ENCODE results near the gene EPHB6.

EPHB6 gene

DNA sequence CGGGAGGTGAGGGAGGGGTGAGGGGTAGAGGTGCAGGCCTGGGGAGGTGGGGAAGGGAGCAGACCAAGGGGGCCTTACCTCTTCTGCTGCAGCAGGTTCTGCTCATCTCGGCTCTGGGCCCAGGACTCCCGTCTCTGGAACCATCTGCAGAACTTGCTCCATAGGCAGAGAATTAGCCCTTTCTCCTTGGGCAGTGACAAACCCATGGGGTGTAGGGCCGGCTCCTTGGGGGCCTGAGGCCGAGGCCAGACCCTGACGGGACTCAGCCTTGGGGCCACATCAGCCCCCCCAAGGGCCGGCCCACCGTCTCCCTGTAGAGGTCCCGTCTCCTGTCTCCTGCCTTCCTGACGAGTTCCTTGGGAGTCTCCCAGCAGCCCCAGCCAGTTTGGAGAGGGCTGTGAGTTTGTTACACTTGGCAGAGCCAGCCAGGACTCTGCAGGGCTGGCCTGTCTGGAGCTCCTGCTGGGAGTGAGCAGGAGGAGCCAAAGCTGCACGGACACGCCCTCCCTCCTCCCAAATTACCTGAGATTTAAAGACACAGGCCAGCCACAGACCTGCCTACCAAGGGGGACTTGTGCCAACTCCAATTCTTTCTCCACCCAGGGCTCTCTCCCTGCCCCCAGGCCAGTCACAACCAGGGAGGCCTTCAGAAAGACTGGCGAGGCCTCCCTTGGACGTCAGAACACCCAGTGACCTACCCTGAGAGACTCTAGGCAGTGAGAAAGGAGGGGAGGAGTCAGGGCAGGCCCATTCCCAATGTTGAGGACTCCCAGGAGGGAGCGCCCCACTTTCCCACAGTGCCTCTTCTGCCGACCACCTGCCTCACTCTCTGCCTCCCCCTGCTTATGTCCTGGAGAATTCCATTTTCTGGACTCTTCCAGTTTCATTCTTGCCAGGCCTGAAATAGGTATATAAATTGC lies 30.7 kb downstream of the EPHB6 start, which contains the start of gene TRPV6:
TSS of gene TRPV6 (minus strand) at position 435 of the 920 bp plus-strand sequence.
- TF ChIP-seq TCF12 (IDR thresholded peaks at IDR 0.05; ENCODE audit: low read depth), result no peak
- TF ChIP-seq NFIC (IDR thresholded peaks at IDR 0.05), result peak; percentile 59
- 0 out of 2 replicates have a peak, but pooled peaks have one; percentile 15 for TF ChIP-seq MAX (IDR thresholded peaks at IDR 0.05)

GRCh38 chr7:142886866-142887265 lies 32.0 kb downstream of the EPHB6 start:
- TF ChIP-seq, protein P1, sequence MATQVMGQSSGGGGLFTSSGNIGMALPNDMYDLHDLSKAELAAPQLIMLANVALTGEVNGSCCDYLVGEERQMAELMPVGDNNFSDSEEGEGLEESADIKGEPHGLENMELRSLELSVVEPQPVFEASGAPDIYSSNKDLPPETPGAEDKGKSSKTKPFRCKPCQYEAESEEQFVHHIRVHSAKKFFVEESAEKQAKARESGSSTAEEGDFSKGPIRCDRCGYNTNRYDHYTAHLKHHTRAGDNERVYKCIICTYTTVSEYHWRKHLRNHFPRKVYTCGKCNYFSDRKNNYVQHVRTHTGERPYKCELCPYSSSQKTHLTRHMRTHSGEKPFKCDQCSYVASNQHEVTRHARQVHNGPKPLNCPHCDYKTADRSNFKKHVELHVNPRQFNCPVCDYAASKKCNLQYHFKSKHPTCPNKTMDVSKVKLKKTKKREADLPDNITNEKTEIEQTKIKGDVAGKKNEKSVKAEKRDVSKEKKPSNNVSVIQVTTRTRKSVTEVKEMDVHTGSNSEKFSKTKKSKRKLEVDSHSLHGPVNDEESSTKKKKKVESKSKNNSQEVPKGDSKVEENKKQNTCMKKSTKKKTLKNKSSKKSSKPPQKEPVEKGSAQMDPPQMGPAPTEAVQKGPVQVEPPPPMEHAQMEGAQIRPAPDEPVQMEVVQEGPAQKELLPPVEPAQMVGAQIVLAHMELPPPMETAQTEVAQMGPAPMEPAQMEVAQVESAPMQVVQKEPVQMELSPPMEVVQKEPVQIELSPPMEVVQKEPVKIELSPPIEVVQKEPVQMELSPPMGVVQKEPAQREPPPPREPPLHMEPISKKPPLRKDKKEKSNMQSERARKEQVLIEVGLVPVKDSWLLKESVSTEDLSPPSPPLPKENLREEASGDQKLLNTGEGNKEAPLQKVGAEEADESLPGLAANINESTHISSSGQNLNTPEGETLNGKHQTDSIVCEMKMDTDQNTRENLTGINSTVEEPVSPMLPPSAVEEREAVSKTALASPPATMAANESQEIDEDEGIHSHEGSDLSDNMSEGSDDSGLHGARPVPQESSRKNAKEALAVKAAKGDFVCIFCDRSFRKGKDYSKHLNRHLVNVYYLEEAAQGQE (IDR thresholded peaks at IDR 0.05; ENCODE audit: low read depth), result no peak
- TF ChIP-seq FOXM1 (IDR thresholded peaks at IDR 0.05; ENCODE audit: borderline replicate concordance, low read depth) (no peak), YY1 (IDR thresholded peaks at IDR 0.05; ENCODE audit: low read depth) (no peak), NFIC (IDR thresholded peaks at IDR 0.05) (no peak), EP300 (IDR thresholded peaks at IDR 0.05; ENCODE audit: borderline replicate concordance) (no peak)

- TF ChIP-seq TCF12 (IDR thresholded peaks at IDR 0.05; ENCODE audit: low read depth) (no peak), ZBTB7A (IDR thresholded peaks at IDR 0.05; ENCODE audit: low read depth) (no peak), FOXM1 (IDR thresholded peaks at IDR 0.05; ENCODE audit: borderline replicate concordance, low read depth) (no peak), TAF1 (IDR thresholded peaks at IDR 0.05; ENCODE audit: low read depth) (no peak), TEAD4 (IDR thresholded peaks at IDR 0.05) (no peak), CEBPB (IDR thresholded peaks at IDR 0.05) (no peak), MAX (IDR thresholded peaks at IDR 0.05) (no peak), YY1 (IDR thresholded peaks at IDR 0.05; ENCODE audit: low read depth) (no peak), CREB1 (IDR thresholded peaks at IDR 0.05; ENCODE audit: low read depth) (no peak)
- TF ChIP-seq, protein P1 (IDR thresholded peaks at IDR 0.05; ENCODE audit: low read depth), result no peak
- TF ChIP-seq, protein P2, sequence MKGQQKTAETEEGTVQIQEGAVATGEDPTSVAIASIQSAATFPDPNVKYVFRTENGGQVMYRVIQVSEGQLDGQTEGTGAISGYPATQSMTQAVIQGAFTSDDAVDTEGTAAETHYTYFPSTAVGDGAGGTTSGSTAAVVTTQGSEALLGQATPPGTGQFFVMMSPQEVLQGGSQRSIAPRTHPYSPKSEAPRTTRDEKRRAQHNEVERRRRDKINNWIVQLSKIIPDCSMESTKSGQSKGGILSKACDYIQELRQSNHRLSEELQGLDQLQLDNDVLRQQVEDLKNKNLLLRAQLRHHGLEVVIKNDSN (IDR thresholded peaks at IDR 0.05), result no peak
Measured at GRCh38 chr7:142887282-142888015, 32.6 kb downstream of the EPHB6 start.

DNA sequence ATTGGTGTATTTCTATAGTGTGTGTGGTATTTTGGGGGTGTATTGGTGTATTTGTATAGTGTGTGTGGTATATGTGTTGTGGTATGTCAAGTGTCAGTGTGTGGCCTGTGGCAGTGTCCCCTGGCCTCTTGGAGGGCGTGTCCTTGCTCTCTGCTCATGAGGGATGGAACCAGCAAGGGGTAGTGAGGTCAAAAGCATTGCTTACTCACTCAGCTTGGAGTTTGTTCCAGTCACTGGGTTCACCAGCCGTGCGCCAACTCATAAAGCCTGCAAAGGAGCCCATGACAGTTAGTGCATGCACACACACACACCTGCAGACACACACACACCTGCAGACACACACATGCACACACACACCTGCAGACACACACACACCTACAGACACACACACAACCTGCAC lies 34.9 kb downstream of the EPHB6 start:
- no peak for TF ChIP-seq MAX (IDR thresholded peaks at IDR 0.05)
- TF ChIP-seq TEAD4 (IDR thresholded peaks at IDR 0.05), result no peak
- TF ChIP-seq NFIC (IDR thresholded peaks at IDR 0.05), result no peak
- no peak for TF ChIP-seq TAF1 (IDR thresholded peaks at IDR 0.05; ENCODE audit: low read depth)
- TF ChIP-seq, protein P1 (IDR thresholded peaks at IDR 0.05; ENCODE audit: low read depth), result no peak
- no peak for TF ChIP-seq EGR1 (IDR thresholded peaks at IDR 0.05)
- no peak for TF ChIP-seq EP300 (IDR thresholded peaks at IDR 0.05; ENCODE audit: borderline replicate concordance)
- TF ChIP-seq CEBPB (IDR thresholded peaks at IDR 0.05), result no peak
- TF ChIP-seq ZBTB7A (IDR thresholded peaks at IDR 0.05; ENCODE audit: low read depth), result no peak
- TF ChIP-seq CREB1 (IDR thresholded peaks at IDR 0.05; ENCODE audit: low read depth), result no peak
- no peak for TF ChIP-seq TCF12 (IDR thresholded peaks at IDR 0.05; ENCODE audit: low read depth)
- TF ChIP-seq RAD21 (IDR thresholded peaks at IDR 0.05; ENCODE audit: low read depth), result no peak
- TF ChIP-seq, protein P2 (IDR thresholded peaks at IDR 0.05), result no peak
- TF ChIP-seq YY1 (IDR thresholded peaks at IDR 0.05; ENCODE audit: low read depth), result no peak
- TF ChIP-seq FOXM1 (IDR thresholded peaks at IDR 0.05; ENCODE audit: borderline replicate concordance, low read depth), result no peak
